Stimulated activated CD4-positive, alpha-beta T cell treated with anti-CD3 and anti-CD28 coated beads, Interleukin-1b, Interleukin-23, amount 100 ng/mL, for 24 hours (primary cell): ENCODE data around the gene TBC1D4.
"Not testable (repeated sequence)": the region's sequence is repeated elsewhere in the genome, so short reads cannot be mapped to it uniquely, and the experiment has no call there.

Source experiments
- DNase-seq, 4 experiments: peaks; one replicate each; pipeline ENCODE4 v3.0.0-alpha.2; 2020; ENCODE audit warnings: low read depth in 4 of 4, low spot score in 1 of 4

Gene TBC1D4

GRCh38 chr13:75295201-75295600 is 186.8 kb downstream of the TBC1D4 start:
- no peak for DNase-seq

GRCh38 chr13:75294110-75294509 is 187.9 kb downstream of the TBC1D4 start:
- no peak for DNase-seq

GRCh38 chr13:75285310-75285709 is 196.7 kb downstream of the TBC1D4 start:
- DNase-seq, result no peak

GRCh38 chr13:75279834-75280369 is 202.1 kb downstream of the TBC1D4 start:
- no peak for DNase-seq

GRCh38 chr13:75273695-75274094 is 208.3 kb downstream of the TBC1D4 start:
- not testable (repeated sequence) for DNase-seq

GRCh38 chr13:75271846-75272245 is 210.1 kb downstream of the TBC1D4 start:
- no peak for DNase-seq

- DNase-seq, result not testable (repeated sequence)
Observed at GRCh38 chr13:75268481-75268880, 213.5 kb downstream of the TBC1D4 start.

GRCh38 chr13:75264611-75265010 is 217.4 kb downstream of the TBC1D4 start:
- DNase-seq, result no peak

- DNase-seq, result no peak
Observed at GRCh38 chr13:75263741-75264407, 218.1 kb downstream of the TBC1D4 start.

GRCh38 chr13:75258159-75258782 is 223.7 kb downstream of the TBC1D4 start:
- no peak for DNase-seq

GRCh38 chr13:75256922-75257321 is 225.0 kb downstream of the TBC1D4 start:
- DNase-seq, result no peak

- DNase-seq, result no peak
Observed at GRCh38 chr13:75255653-75256052, 226.3 kb downstream of the TBC1D4 start.

GRCh38 chr13:75255147-75255546 is 226.8 kb downstream of the TBC1D4 start:
- DNase-seq, result no peak

- no peak for DNase-seq
Observed at GRCh38 chr13:75251188-75251587, 230.8 kb downstream of the TBC1D4 start.

- DNase-seq, result no peak
Observed at GRCh38 chr13:75250526-75251178, 231.3 kb downstream of the TBC1D4 start.

GRCh38 chr13:75245578-75245977 is 236.4 kb downstream of the TBC1D4 start:
- not testable (repeated sequence) for DNase-seq

- not testable (repeated sequence) for DNase-seq
Observed at GRCh38 chr13:75240240-75240639, 241.7 kb downstream of the TBC1D4 start.

GRCh38 chr13:75236774-75237173 is 245.2 kb downstream of the TBC1D4 start:
- DNase-seq, result no peak
